ENCODE measurements around the gene PRKD1.
"Not testable (repeated sequence)": the region's sequence is repeated elsewhere in the genome, so short reads cannot be mapped to it uniquely, and the experiment has no call there.

The PRKD1 gene

GRCh38 chr14:29734732-29735131 is 192.9 kb downstream of the PRKD1 start:
- no peak for DNase-seq

GRCh38 chr14:29726560-29727331 is 200.9 kb downstream of the PRKD1 start:
- DNase-seq: not testable (repeated sequence)

GRCh38 chr14:29724991-29725390 is 202.7 kb downstream of the PRKD1 start:
- DNase-seq: no peak

- no peak for DNase-seq
These were observed 204.8 kb downstream of the PRKD1 start for GRCh38 chr14:29722831-29723230.

GRCh38 chr14:29721586-29721985 is 206.1 kb downstream of the PRKD1 start:
- DNase-seq: no peak

GRCh38 chr14:29717901-29718300 is 209.7 kb downstream of the PRKD1 start:
- DNase-seq: no peak

- no peak for DNase-seq
These were observed 211.5 kb downstream of the PRKD1 start for GRCh38 chr14:29716150-29716549.

GRCh38 chr14:29712601-29713000 is 215.0 kb downstream of the PRKD1 start:
- no peak for DNase-seq

- no peak for DNase-seq
These were observed 217.6 kb downstream of the PRKD1 start for GRCh38 chr14:29710015-29710414.

GRCh38 chr14:29709490-29709889 is 218.2 kb downstream of the PRKD1 start:
- DNase-seq: no peak

GRCh38 chr14:29706700-29707099 is 220.9 kb downstream of the PRKD1 start:
- no peak for DNase-seq

- DNase-seq: no peak
These were observed 221.8 kb downstream of the PRKD1 start for GRCh38 chr14:29705801-29706200.

GRCh38 chr14:29689597-29689996 is 238.1 kb downstream of the PRKD1 start:
- DNase-seq: not testable (repeated sequence)

GRCh38 chr14:29687866-29688265 is 239.8 kb downstream of the PRKD1 start:
- DNase-seq: no peak

GRCh38 chr14:29687071-29687765 is 240.4 kb downstream of the PRKD1 start:
- no peak for DNase-seq

- no peak for DNase-seq
These were observed 242.7 kb downstream of the PRKD1 start for GRCh38 chr14:29684926-29685325.

- no peak for DNase-seq
These were observed 244.9 kb downstream of the PRKD1 start for GRCh38 chr14:29682789-29683188.

- no peak for DNase-seq
These were observed 246.3 kb downstream of the PRKD1 start for GRCh38 chr14:29681316-29681715.

- DNase-seq: no peak
These were observed 252.9 kb downstream of the PRKD1 start for GRCh38 chr14:29674566-29675285.

GRCh38 chr14:29672831-29673230 is 254.8 kb downstream of the PRKD1 start:
- DNase-seq: no peak

GRCh38 chr14:29671034-29671433 is 256.6 kb downstream of the PRKD1 start:
- no peak for DNase-seq

- DNase-seq: no peak
These were observed 259.4 kb downstream of the PRKD1 start for GRCh38 chr14:29668201-29668600.

GRCh38 chr14:29664515-29664914 is 263.1 kb downstream of the PRKD1 start:
- no peak for DNase-seq

- no peak for DNase-seq
These were observed 264.3 kb downstream of the PRKD1 start for GRCh38 chr14:29663281-29663801.

Measured in GDM1 (cell line).